Motor neuron (in vitro differentiated cells): ENCODE measurements around the gene ZCCHC14. TPM values are rescaled to one million over a fixed set of nuclear protein-coding genes. Genes with fewer than 3 reads are reported as not detected.
"Not testable (repeated sequence)": the region's sequence is repeated elsewhere in the genome, so short reads cannot be mapped to it uniquely, and the experiment has no call there.

Source experiments
- ATAC-seq, 8 experiments: fragments of 200-7000 bp; cut with Tn5 transposase; replicated peaks in 6 of 8; 2 replicates each; pipeline ENCODE4 v1.8.0; 2021; ENCODE audit warnings: mild to moderate bottlenecking in 8 of 8, moderate library complexity in 8 of 8
- H3K27ac ChIP-seq, 2 donors: fragments of 250-450 bp; sonication (Bioruptor Pico); 2 replicates each; pipeline ENCODE4 v1.9.0; 2021; ENCODE audit warnings: antibody characterized with exemption in 2 of 2, mild to moderate bottlenecking in 2 of 2, moderate library complexity in 1 of 2
- H3K4me1 ChIP-seq, 2 donors: fragments of 250-450 bp; sonication (Bioruptor Pico); replicated peaks in 1 of 2; 2 replicates each; pipeline ENCODE4 v1.6.1; 2021; ENCODE audit warnings: antibody characterized with exemption in 2 of 2, mild to moderate bottlenecking in 2 of 2, moderate library complexity in 1 of 2
- H3K4me3 ChIP-seq, 5 donors: fragments of 250-450 bp; sonication (Bioruptor Pico); 2 replicates each; pipeline ENCODE4 v1.9.0; 2021; ENCODE audit warnings: antibody characterized with exemption in 5 of 5, mild to moderate bottlenecking in 5 of 5, moderate library complexity in 4 of 5
- WGBS, 10 experiments: fragments of 450-650 bp; shearing (Covaris generic); methylation state at CpG; one replicate each; pipeline ENCODE4 v1.0.0; 2022; 5-methylcytosine and 5-hydroxymethylcytosine counted together
- in situ Hi-C, 9 experiments: fragments of 400-800 bp; cut with MboI; loops; one replicate each; pipeline ENCODE4 v1.15.0; 2021; ENCODE audit warnings: low sequenced_read_pairs in 9 of 9, low pct_unique_long_range_greater_than_20kb in 2 of 9; ENCODE audit not compliant: unreplicated experiment in 9 of 9
- total RNA-seq, 8 experiments: library from RNA; unstranded; fragments of 300-600 nt; gene quantifications; 2 replicates each; pipeline versions ENCODE4 v1.2.3 to v1.2.4, GENCODE V29; 2022

Gene ZCCHC14
- total RNA-seq, 8 experiments from 2014 or later: 11.2 to 30.3 (median 17.0) TPM

DNA sequence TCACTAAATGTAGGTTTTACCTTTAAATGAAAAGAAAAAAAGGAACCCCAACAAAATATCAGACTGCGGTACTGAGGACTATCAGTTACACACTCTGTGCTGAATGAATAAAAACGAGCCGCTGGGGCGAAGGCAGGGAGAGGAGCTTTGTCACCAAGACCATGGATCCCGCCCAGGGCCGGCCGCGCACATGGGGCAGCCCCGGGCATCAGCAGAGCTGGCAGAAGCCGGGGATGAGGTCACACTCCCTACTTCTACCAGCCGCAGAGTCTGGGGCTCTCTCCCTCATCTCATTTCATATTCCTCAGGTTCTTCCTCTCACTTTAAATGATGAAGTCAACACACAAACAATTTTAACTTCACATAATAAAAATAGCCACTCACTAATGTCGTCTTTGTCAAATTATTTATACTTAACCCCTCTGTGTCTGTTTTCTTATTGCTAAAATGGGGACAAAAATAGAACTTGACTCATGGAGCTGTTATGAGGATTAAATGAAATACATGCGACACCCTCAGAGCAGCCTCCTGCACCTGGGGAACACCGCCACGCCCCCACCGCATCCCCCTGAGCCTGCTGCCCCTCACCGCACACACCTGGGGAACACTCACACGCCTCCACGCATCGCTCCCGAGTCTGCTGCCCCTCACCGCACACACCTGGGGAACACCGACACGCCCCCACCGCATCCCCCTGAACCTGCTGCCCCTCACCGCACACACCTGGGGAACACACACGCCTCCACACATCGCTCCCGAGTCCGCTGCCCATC is 15.4 kb downstream of the ZCCHC14 start:
- H3K27ac ChIP-seq, H3K4me1 ChIP-seq, in situ Hi-C loops, H3K4me3 ChIP-seq: not testable (repeated sequence)
- 0 to 99% (median 60%) methylated on average over 2 to 11 of the region's 30 CpGs; no CpG with 5 or more reads in 1 of the 10 experiments for WGBS, 10 experiments
- ATAC-seq: peak; percentile 71 to 98 (median 90)

DNA sequence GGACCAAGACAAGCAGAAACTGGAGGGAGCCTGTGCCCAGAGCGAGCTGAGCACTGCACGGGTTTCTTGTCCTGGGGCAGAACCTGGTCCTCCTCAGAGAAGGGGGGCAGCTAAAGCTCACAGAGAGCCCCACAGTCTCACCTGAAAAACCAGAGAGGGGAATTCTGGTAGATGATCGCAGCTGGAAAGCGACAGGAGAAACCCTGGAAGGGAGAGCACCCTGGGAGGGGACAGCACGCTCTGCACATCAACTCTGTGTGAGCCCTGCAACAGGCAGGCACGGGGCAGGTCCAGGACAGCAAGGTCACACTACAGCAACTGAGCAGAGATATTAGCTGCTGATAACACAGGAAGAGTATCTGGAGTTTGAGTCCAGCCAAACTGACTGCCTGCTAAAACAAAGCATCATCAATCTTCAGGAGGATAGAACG is 18.2 kb downstream of the ZCCHC14 start:
- Histone ChIP-seq H3K4me1 (peaks cover 7 to 25% of the 10 kb centered on the region in 2 donors), H3K27ac (no peak overlapping the region), H3K4me3 (no peak overlapping the region)
- 72 to 100% (median 87%) methylated on average over 2 to 6 of the region's 7 CpGs; no CpG with 5 or more reads in 2 of the 10 experiments for WGBS, 10 experiments
- ATAC-seq: no peak
- in situ Hi-C loops: no loop called here

DNA sequence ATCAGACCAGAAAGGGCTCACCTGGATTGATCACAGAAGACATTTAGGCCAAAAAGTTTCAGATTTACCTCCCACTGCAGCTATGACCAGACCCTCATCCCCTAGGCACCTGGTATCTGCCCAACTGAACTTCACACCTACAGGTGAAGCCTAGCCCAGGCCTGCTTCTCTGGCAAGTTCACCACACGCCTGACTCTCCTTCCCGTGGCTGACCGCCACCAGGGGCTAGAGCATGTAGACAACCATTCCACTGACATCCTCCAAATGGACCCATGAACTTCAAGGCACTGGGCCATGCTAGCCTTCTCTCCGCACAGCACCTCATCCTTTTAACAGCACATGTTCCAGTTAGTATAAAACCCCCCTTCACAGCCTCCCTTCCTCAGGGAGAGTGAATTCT is 18.8 kb downstream of the ZCCHC14 start:
- Histone ChIP-seq H3K4me1 (peaks cover 10 to 25% of the 10 kb centered on the region in 2 donors), H3K4me3 (no peak overlapping the region), H3K27ac (no peak overlapping the region)
- WGBS, 10 experiments: 83 to 100% (median 100%) methylated on average over 1 of the region's 4 CpGs; no CpG with 5 or more reads in 7 of the 10 experiments
- ATAC-seq: no peak
- in situ Hi-C loops: no loop called here

DNA sequence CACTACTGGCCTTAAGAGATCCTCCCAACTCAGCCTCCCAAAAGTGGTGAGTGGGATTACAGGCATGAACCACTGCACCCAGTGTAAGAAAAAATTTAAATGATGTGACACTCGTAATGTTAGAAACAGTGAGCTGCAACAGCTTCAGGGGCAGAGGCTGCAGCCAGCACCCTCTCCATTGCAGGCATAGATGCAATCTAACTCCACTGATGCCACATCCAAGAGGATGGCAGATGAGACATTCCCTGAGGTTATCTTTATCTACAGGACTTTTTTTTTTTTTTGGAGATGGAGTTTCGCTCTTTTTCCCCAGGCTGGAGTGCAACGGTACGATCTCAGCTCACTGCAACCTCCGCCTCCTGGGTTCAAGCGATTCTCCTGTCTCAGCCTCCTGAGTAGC is 19.9 kb downstream of the ZCCHC14 start:
- WGBS, 10 experiments: 80 to 100% (median 96%) methylated on average over 1 to 6 of the region's 6 CpGs; no CpG with 5 or more reads in 6 of the 10 experiments
- ATAC-seq: no peak
- H3K27ac ChIP-seq: no peak overlapping the region
- in situ Hi-C loops: no loop called here
- peaks cover 10 to 25% of the 10 kb centered on the region in 2 donors for H3K4me1 ChIP-seq
- no peak overlapping the region for H3K4me3 ChIP-seq

DNA sequence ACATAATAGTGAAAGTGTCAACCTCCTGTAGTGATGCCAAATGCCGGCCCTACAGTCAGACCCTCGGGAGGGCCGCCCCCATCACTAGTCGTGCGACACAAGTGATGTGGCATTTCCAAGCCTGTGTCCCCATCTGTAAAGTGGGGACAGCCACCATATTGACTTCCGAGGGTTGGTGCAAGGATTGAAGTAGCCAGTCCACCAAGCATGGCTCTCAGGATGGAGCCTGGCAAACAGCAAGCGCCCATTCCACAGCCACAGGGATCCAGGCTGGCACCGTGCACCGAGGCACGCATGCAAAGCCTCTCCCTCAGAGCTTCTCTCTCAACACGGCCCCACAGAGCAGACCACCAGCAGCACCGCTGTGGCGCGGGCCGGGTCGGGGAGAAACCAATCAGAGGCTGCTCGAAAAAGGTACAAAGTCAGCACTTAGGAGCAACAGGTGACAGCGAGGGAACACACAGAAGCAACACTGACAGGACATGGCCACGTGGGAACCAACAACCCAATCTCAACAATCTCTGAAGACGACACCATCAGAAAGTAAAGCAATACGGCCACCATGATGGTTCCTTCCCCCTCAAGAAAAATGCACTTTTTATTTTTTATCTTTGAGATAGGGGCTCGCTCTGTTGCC is 20.6 kb downstream of the ZCCHC14 start:
- Histone ChIP-seq H3K4me3 (no peak overlapping the region), H3K27ac (no peak overlapping the region), H3K4me1 (peaks cover 10 to 25% of the 10 kb centered on the region in 2 donors)
- WGBS, 10 experiments: 77 to 93% (median 85%) methylated on average over 2 to 15 of the region's 22 CpGs; no CpG with 5 or more reads in 4 of the 10 experiments
- ATAC-seq: no peak
- in situ Hi-C loops: no loop called here

DNA sequence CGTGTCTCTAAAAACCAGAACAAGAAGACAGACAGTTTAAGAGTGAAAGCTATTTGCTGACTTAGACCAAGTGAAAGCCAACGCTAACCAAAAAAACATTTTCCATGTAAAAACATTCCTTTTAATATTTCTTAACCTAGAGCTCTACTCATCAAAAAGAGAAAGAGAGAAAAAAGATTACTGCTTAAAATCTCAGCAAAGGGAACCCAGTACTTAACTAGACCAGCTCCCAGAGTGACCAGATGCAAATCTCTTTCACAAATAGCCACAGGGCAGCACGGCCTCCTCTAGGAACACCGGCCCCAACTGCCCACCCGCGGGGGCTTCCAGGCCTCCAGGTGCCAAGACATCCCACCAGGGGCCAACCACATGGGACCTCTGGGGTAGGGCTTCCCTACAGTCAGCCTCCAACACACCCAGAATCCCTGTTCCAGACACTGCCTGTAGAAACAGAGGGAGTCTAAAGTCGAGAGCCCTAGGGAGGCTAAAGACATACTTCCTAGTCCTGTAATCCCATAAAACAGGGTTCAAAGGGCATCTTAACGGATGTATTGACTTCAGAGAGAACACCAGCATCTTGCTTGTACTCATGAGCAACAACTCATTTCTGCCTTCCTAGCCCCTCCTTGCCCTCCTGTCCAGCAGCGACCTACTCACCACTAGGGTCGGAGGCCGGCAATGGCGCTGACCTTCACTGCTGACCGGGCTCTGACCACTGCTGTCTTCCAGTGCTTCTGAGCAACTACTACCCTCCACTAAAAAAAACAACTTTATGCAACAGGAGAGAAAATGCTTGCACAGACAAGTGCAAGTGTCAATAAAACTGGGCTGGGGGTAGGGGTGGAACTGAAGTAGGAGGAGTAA is 21.3 kb downstream of the ZCCHC14 start:
- ATAC-seq: peak in 2 of 8 experiments; percentile 28 to 29
- WGBS, 10 experiments: 27 to 100% (median 84%) methylated on average over 2 to 9 of the region's 13 CpGs; no CpG with 5 or more reads in 1 of the 10 experiments
- peaks cover 13 to 29% of the 10 kb centered on the region in 2 donors for H3K4me1 ChIP-seq
- in situ Hi-C loops: no loop called here
- no peak overlapping the region for H3K4me3 ChIP-seq
- H3K27ac ChIP-seq: no peak overlapping the region

DNA sequence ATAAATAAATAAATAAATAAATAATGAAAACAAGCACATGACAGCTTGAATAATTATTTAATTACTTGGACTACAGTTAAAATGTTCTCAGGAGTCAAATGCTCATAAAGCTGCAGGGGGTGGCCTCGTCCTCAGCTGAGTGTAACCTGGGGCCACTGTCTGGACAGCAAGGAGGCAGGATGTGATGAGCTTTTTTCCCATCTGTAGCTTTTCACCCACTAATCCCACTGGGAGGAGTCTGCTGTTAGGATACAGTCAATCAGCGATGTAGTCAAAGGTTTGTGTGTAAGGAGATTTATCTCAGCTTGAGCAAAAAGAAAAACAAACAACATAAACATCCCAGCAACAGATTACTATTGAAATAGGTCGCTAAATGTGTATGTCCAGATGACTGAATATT is 22.5 kb downstream of the ZCCHC14 start:
- ATAC-seq: no peak
- no peak overlapping the region for H3K27ac ChIP-seq
- WGBS, 10 experiments: 43 to 100% (median 84%) methylated on average over 1 to 3 of the region's 3 CpGs
- H3K4me1 ChIP-seq: peaks cover 25 to 38% of the 10 kb centered on the region in 2 donors
- no peak overlapping the region for H3K4me3 ChIP-seq
- in situ Hi-C loops: no loop called here

DNA sequence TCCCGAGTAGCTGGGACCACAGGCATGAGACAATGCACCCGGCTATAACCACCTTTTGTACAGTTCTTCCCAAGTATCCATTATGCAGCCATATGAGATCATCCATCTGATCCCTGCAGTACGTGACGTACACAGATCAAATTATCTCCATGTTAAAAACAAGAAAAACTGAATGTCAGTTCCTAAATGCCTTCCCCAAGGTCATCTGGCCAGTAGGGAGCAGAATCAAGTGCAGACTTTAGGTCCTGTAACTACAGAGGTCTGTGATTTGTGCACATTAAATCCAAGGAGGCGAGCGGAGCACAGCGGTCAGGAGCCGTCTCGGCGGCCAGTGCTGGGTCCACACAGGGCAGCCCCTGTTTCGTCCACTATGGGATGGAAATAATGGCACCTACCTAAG is 23.7 kb downstream of the ZCCHC14 start:
- WGBS, 10 experiments: 60 to 100% (median 91%) methylated on average over 1 to 9 of the region's 11 CpGs; no CpG with 5 or more reads in 4 of the 10 experiments
- peak in 5 of 8 experiments; percentile 26 to 75 (median 48) for ATAC-seq
- in situ Hi-C loops: no loop called here
- peaks cover 35 to 49% of the 10 kb centered on the region in 2 donors for H3K4me1 ChIP-seq
- H3K4me3 ChIP-seq: no peak overlapping the region
- peak overlapping the region in 1 of 2 donors; percentile 43 for H3K27ac ChIP-seq

DNA sequence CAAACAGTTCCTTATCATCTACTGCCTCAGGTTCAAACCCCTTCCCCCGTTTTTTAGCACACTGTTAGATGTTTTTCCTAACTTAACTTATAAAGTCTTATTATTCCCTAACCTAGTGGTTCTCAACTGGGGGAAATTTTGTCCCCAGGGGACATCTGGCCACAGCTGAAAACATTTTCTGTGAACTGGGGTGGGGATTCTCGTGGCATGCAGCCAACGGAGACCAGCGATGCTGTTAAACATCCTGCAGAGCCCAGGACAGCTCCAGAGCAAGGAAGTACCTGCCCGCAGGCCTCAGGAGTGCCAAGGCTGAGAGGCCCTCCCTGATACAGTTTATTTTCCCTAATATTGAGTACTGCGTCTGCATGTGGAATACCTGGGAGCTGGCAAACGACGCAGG is 24.3 kb downstream of the ZCCHC14 start:
- Histone ChIP-seq H3K27ac (no peak overlapping the region), H3K4me1 (peaks cover 35 to 49% of the 10 kb centered on the region in 2 donors), H3K4me3 (no peak overlapping the region)
- no peak for ATAC-seq
- 30 to 100% (median 96%) methylated on average over 1 to 8 of the region's 8 CpGs; no CpG with 5 or more reads in 2 of the 10 experiments for WGBS, 10 experiments
- in situ Hi-C loops: no loop called here

DNA sequence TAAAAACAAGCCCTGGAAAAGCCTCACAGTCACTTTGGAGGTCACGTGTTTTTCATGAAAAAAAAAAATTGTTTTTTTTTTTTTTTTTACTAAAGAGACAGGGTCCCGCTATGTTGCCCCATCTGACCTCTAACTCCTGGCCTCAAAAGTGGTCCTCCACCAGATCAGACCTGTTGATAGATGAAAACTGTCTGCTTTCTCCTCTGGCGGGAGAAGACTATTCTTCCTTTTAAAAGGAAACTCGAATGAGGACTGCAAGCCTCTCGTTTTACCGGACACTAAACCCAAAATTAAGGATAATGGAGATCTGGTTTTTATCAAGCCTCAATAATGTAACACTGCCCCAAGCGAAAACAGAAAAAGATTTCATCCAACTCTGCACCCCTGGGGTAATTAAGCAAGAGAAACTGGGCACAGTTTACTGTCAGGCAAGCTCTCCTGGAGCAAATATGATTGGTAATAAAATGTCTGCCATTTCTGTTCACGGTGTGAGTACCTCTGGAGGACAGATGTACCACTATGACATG is 25.8 kb downstream of the ZCCHC14 start:
- WGBS, 10 experiments: 31 to 100% (median 86%) methylated on average over 1 to 5 of the region's 8 CpGs; no CpG with 5 or more reads in 1 of the 10 experiments
- Histone ChIP-seq H3K4me1 (peaks cover 35 to 48% of the 10 kb centered on the region in 2 donors), H3K4me3 (no peak overlapping the region), H3K27ac (no peak overlapping the region)
- in situ Hi-C loops: no loop called here
- ATAC-seq: no peak

DNA sequence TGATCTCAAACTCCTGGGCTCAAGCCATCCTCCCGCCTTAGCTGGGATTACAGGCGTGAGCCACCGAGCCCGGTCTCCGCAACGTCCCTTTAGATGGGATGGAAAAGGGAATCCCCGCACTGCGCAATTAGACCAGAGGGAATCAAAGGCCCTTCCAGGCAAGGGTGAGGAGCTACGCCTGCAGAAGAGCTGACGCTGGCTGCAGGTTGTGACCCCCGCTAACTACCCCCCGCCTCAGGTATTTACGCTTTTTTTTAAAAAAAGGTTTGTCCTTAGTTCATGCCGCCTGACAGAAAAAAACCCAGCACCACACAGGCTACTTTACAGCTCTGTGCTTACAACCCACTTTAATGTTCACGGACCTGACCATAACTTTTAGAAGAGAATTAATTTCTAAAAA is 26.9 kb downstream of the ZCCHC14 start:
- ATAC-seq: peak in 4 of 8 experiments; percentile 23 to 45 (median 31)
- Histone ChIP-seq H3K4me1 (peaks cover 35 to 37% of the 10 kb centered on the region in 2 donors), H3K27ac (no peak overlapping the region), H3K4me3 (no peak overlapping the region)
- in situ Hi-C loops: no loop called here
- WGBS, 10 experiments: 52 to 93% (median 82%) methylated on average over 1 to 9 of the region's 15 CpGs; no CpG with 5 or more reads in 2 of the 10 experiments

DNA sequence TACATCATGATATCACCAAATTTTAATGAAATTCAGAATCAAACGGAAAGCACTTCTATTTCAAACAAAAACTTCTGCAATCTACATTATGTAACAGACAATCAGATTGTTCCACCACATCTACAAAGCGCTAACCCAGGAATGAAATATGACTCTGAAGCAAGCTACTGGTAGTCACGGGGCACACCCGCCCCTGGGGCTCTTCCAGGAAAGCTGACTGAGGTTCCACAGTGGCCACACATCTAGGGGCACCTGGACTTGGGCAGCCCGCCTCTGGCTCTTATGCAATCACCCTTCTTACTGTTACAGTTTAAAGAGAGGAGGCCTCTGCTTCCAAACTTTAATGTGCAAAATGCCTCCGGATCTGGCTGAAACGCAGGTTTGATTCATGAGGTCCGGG is 27.5 kb downstream of the ZCCHC14 start:
- no peak overlapping the region for H3K4me3 ChIP-seq
- H3K27ac ChIP-seq: no peak overlapping the region
- in situ Hi-C loops: no loop called here
- WGBS, 10 experiments: 0 to 70% (median 25%) methylated on average over 2 to 5 of the region's 8 CpGs; no CpG with 5 or more reads in 2 of the 10 experiments
- peak; percentile 49 to 85 (median 77) for ATAC-seq
- peaks cover 33 to 34% of the 10 kb centered on the region in 2 donors for H3K4me1 ChIP-seq
